ENCODE results near the gene ERV3-1. TPM values are rescaled to one million over a fixed set of nuclear protein-coding genes. Genes with fewer than 3 reads are reported as not detected.
"Not testable (repeated sequence)": the region's sequence is repeated elsewhere in the genome, so short reads cannot be mapped to it uniquely, and the experiment has no call there.

Gene ERV3-1
- total and polyA plus RNA-seq, 11 donors = 2.8 to 13.0 (median 5.7) TPM

- Histone ChIP-seq H3K9me3 (no peaks in the 10 kb centered on the region), H3K27me3 (peaks cover 8 to 41% (median 27%) of the 10 kb centered on the region in 9 donors), H3K36me3 (no peaks in the 10 kb centered on the region), H3K4me1 (peaks cover 0 to 12% (median 8%) of the 10 kb centered on the region in 12 donors), H3K4me3 (no peak overlapping the region), H3K27ac (no peak overlapping the region)
- TF ChIP-seq CTCF (IDR thresholded peaks at IDR 0.05) = no peak
- WGBS, 4 donors = 13 to 40% (median 21%) methylated on average over 2 of the region's 2 CpGs
- ATAC-seq = no peak
- intact Hi-C loops (cut with DNase I) = loop anchor here in 1 of 10 donors (2.0 kb wide), 1 partner anchor 361 kb away; no protein-coding TSS in a partner anchor
- DNase-seq = no peak
These were observed 60.8 kb downstream of the ERV3-1 start for GRCh38 chr7:64945503-64946175.

GRCh38 chr7:64944667-64945502 is 61.6 kb downstream of the ERV3-1 start:
- H3K4me3 ChIP-seq; DNase-seq; H3K36me3 ChIP-seq; H3K27ac ChIP-seq; H3K9me3 ChIP-seq; intact Hi-C loops (cut with DNase I); ATAC-seq: not testable (repeated sequence)
- Histone ChIP-seq H3K4me1 (peaks cover 0 to 12% (median 8%) of the 10 kb centered on the region in 12 donors), H3K27me3 (peaks cover 8 to 41% (median 27%) of the 10 kb centered on the region in 9 donors)
- 76 to 82% (median 81%) methylated on average over 5 of the region's 5 CpGs for WGBS, 4 donors

Other genes starting within 250 kb of the ERV3-1 start
- gene ZNF138, start 212.3 kb downstream of the ERV3-1 start, total RNA-seq = 1 to 10 TPM; 3.1 to 8.1 (median 4.9) TPM
- 1 to 10 TPM; 3.2 to 4.2 TPM for gene ZNF138, start 212.3 kb downstream of the ERV3-1 start, polyA plus RNA-seq
- gene ZNF273, start 103.4 kb downstream of the ERV3-1 start, total RNA-seq = 1 to 10 TPM in 7 of 9 donors, under 1 TPM in 2; 0.56 to 4.2 (median 1.4) TPM
- 1 to 10 TPM; 1.1 to 1.3 TPM for gene ZNF273, start 103.4 kb downstream of the ERV3-1 start, polyA plus RNA-seq
- 1 to 10 TPM; 1.4 to 7.2 (median 2.8) TPM for gene ZNF117, start 15.7 kb downstream of the ERV3-1 start, total RNA-seq
- 1 to 10 TPM; 1.5 to 2.7 TPM for gene ZNF117, start 15.7 kb downstream of the ERV3-1 start, polyA plus RNA-seq